K562 (cell line): ENCODE results near the gene ITPKA. TPM values are rescaled to one million over a fixed set of nuclear protein-coding genes. Genes with fewer than 3 reads are reported as not detected.

Experiments used
- ATAC-seq: fragments of 200-7000 bp; cut with Tn5 transposase; 3 replicates; pipeline ENCODE4 v1.9.1; 2020; ENCODE audit warnings: moderate library complexity
- BruUV-seq: library from RNA; stranded (reverse); fragments of 400-500 nt; replicated peaks from 2 replicates; lab custom pipeline; 2021; lab: Mats Ljungman, UMichigan
- CTCF ChIA-PET: fragments of 300-600 bp; formaldehyde crosslinking; extraction: SDS; loops from one replicate; lab custom pipeline; 2021; ENCODE audit warnings: low intra/inter-chr PET ratio; lab: Yijun Ruan, JAX
- POLR2A ChIA-PET: fragments of 300-600, 350-650 bp; sonication (Branson Sonifier 250); formaldehyde crosslinking; extraction: SDS; loops from one replicate; lab custom pipeline; 2021; ENCODE audit warnings: antibody characterized with exemption, inconsistent platforms; lab: Yijun Ruan, JAX
- DNase-seq, 4 experiments: peaks; one replicate each; pipeline versions ENCODE4 v3.0.0 to v3.0.0-alpha.2; 2011 to 2018; ENCODE audit warnings: low spot score in 3 of 4, mixed read lengths in 3 of 4; ENCODE audit errors: extremely low read depth in 1 of 4
- FAIRE-seq: peaks from 2 replicates; lab custom pipeline; 2011; peaks lifted over from hg19 to GRCh38; lab: Jason Lieb, UNC
- H2AFZ ChIP-seq: 2 replicates; pipeline ENCODE4 v1.6.0; 2011; ENCODE audit warnings: low read depth, low read length, control low read depth, inconsistent platforms
- H3K27ac ChIP-seq: fragments of 200-600 bp; 3 replicates; pipeline ENCODE4 v1.8.0; 2011; ENCODE audit warnings: low read depth, mild to moderate bottlenecking, control low read depth, inconsistent platforms, low read length, moderate library complexity, mixed read lengths; ENCODE audit errors: extremely low read depth
- H3K27me3 ChIP-seq, 2 experiments: fragments of 300-600 bp in 1 of 2; 2 replicates in 1 of 2; 3 replicates in 1 of 2; pipeline versions ENCODE4 v1.6.0 to v1.8.0; 2011; ENCODE audit warnings: inconsistent platforms in 2 of 2, low read length in 2 of 2, mild to moderate bottlenecking in 1 of 2, mixed read lengths in 1 of 2, moderate library complexity in 1 of 2; ENCODE audit not compliant: control insufficient read depth in 2 of 2, insufficient read depth in 2 of 2
- H3K36me3 ChIP-seq: fragments of 300-600 bp; 3 replicates; pipeline ENCODE4 v1.8.0; 2011; ENCODE audit warnings: mild to moderate bottlenecking, low read length, inconsistent platforms; ENCODE audit not compliant: control insufficient read depth, insufficient read depth
- H3K4me1 ChIP-seq, 2 experiments: fragments of 200-600 bp in 1 of 2; replicated peaks in 1 of 2; 2 replicates in 1 of 2; 3 replicates in 1 of 2; pipeline versions ENCODE4 v1.5.1 to v1.8.0; 2011; ENCODE audit warnings: inconsistent platforms in 2 of 2, low read length in 2 of 2, mild to moderate bottlenecking in 1 of 2, mixed read lengths in 1 of 2, moderate library complexity in 1 of 2; ENCODE audit not compliant: control insufficient read depth in 2 of 2, insufficient read depth in 2 of 2
- H3K4me2 ChIP-seq: 2 replicates; pipeline ENCODE4 v1.6.1; 2011; ENCODE audit warnings: low read length, control low read depth, inconsistent platforms, mixed read lengths; ENCODE audit not compliant: insufficient read depth
- H3K4me3 ChIP-seq: fragments of 200-600 bp; sonication (generic), shearing (Covaris generic); 2 replicates; pipeline ENCODE4 v1.5.1; 2016; ENCODE audit warnings: control low read depth, inconsistent platforms
- H3K79me2 ChIP-seq: fragments of 200-600 bp; 3 replicates; pipeline ENCODE4 v1.8.0; 2011; ENCODE audit warnings: low read length, inconsistent platforms; ENCODE audit not compliant: control insufficient read depth, insufficient read depth
- H3K9ac ChIP-seq, 2 experiments: 2 replicates each; pipeline versions ENCODE4 v1.6.0 to v1.6.1; 2011; ENCODE audit warnings: low read depth in 2 of 2, low read length in 2 of 2, control low read depth in 1 of 2, inconsistent platforms in 1 of 2, mild to moderate bottlenecking in 1 of 2, mixed read lengths in 1 of 2; ENCODE audit not compliant: insufficient read depth in 1 of 2
- H3K9me1 ChIP-seq: one replicate; pipeline ENCODE4 v1.6.0; 2011; ENCODE audit warnings: inconsistent platforms, mild to moderate bottlenecking, low read length, moderate library complexity; ENCODE audit not compliant: control insufficient read depth, insufficient read depth
- H3K9me3 ChIP-seq: replicated peaks from 2 replicates; pipeline ENCODE4 v1.5.1; 2011; ENCODE audit warnings: low read depth, low read length, inconsistent platforms; ENCODE audit not compliant: control insufficient read depth, insufficient read depth
- H4K20me1 ChIP-seq: replicated peaks from 2 replicates; pipeline ENCODE4 v1.6.1; 2011; ENCODE audit warnings: low read length, inconsistent platforms, mixed read lengths; ENCODE audit not compliant: control insufficient read depth, insufficient read depth
- POLR2H ChIP-seq: IDR thresholded peaks from 2 replicates; pipeline ENCODE4 v1.6.1; 2016; ENCODE audit warnings: missing genetic modification characterization, low read depth, mild to moderate bottlenecking, control low read depth, missing compliant biosample characterization, moderate library complexity
- TAF7 ChIP-seq: fragments of 450-650 bp; IDR thresholded peaks from 2 replicates; pipeline ENCODE4 v1.6.1; 2016; ENCODE audit warnings: missing genetic modification characterization, missing compliant biosample characterization
- in situ Hi-C: fragments of 300-500 bp; cut with MboI; formaldehyde crosslinking; loops from 4 replicates; pipeline ENCODE4 v1.15.0; 2018; ENCODE audit warnings: inconsistent platforms, mixed read lengths
- intact Hi-C: fragments of 100-400 bp; cut with micrococcal nuclease; formaldehyde crosslinking; loops from 2 replicates; pipeline ENCODE4 v1.14.2; 2022
- polyA plus RNA-seq, 8 experiments: library from polyadenylated mRNA; depleted of rRNA in 4 of 8; stranded (reverse) in 5 of 8; unstranded in 3 of 8; fragments of >200 nt; fragmentation: Nextera tagmentation in 2 of 8; fragmentation: Illumina TruSeq in 1 of 8; extraction: Ambion mirVana in 2 of 8; extraction: Trizol in 1 of 8; gene quantifications; 2 replicates each; pipeline versions ENCODE4 v1.2.1 to v1.2.3, GENCODE V29; 2011 to 2014; ENCODE audit warnings: inconsistent platforms in 1 of 8, missing spikeins in 1 of 8
- total RNA-seq, 7 experiments: library from RNA; depleted of rRNA in 6 of 7; stranded (reverse); fragments of >200 nt in 6 of 7; fragmentation: Illumina TruSeq in 2 of 7; extraction: Trizol in 2 of 7; gene quantifications; 2 replicates each; pipeline versions ENCODE4 v1.2.1 to v1.2.3, GENCODE V29; 2011 to 2021; ENCODE audit warnings: low replicate concordance in 1 of 7
- TF ChIP-seq, protein P1 (sequence below): fragments of 450-650 bp; formaldehyde crosslinking; IDR thresholded peaks from 2 replicates; pipeline ENCODE4 v1.4.0; 2020; ENCODE audit warnings: mild to moderate bottlenecking, moderate library complexity
- TF ChIP-seq, protein P2 (sequence below), 2 experiments: fragments of 450-650 bp in 1 of 2; sonication (generic) in 1 of 2; formaldehyde crosslinking in 1 of 2; IDR thresholded peaks in 1 of 2; conservative IDR thresholded peaks in 1 of 2; 2 replicates each; pipeline versions ENCODE4 v1.6.1 to v1.8.1; 2016 to 2023; ENCODE audit warnings: mild to moderate bottlenecking in 2 of 2, moderate library complexity in 2 of 2, inconsistent platforms in 1 of 2, missing genetic modification reagents in 1 of 2
- TF ChIP-seq, protein P3 (sequence below): fragments of 250-450 bp; sonication (Bioruptor Pico); IDR thresholded peaks from 2 replicates; pipeline ENCODE4 v1.5.0; 2021; ENCODE audit warnings: mild to moderate bottlenecking, moderate library complexity

Gene ITPKA
- total and polyA plus RNA-seq, 9 of the 15 experiments (the other 6 are each of a cell fraction or from before 2014, with no cell fraction given), result 0.14 to 68.4 (median 11.5) TPM

DNA sequence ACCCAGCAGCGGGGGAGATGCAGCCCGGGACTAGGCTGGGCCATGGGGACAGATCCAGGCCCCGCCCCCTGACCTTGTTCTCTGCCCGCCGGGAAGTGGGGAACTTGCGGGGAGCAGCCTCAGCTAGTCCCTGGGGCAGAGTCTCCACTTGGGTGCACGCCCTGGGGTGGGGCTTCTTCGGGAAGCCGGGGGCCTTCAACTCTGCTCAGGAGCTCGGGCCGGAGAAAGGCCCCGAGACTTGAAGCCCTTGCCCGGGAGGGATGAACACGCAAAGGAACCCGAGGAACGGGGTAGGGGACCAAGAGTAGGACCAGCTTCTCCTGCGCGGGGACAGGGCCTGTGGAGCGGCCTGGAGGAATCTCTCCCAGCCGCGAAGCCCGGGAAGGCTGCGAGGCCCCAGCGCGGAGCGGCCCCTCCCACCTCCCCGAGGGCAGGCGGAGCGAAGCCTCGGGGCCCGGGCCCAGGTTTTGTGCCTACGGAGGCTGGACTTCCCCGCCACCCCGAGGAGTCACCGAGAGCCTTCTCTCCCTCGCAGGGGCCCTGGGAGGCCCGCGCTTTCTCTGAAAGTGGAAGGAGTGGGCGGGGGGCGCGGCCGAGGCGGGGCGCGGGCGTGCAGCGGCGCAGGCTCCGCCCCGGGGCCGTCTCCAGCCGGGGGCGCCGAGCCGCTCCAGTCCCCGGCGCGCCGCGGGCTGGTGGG, at the start of gene ITPKA (continued):
- TF ChIP-seq, protein P1, sequence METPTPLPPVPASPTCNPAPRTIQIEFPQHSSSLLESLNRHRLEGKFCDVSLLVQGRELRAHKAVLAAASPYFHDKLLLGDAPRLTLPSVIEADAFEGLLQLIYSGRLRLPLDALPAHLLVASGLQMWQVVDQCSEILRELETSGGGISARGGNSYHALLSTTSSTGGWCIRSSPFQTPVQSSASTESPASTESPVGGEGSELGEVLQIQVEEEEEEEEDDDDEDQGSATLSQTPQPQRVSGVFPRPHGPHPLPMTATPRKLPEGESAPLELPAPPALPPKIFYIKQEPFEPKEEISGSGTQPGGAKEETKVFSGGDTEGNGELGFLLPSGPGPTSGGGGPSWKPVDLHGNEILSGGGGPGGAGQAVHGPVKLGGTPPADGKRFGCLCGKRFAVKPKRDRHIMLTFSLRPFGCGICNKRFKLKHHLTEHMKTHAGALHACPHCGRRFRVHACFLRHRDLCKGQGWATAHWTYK (CRISPR knock-in tag), result no peak
- TF ChIP-seq, all 486 proteins: peak for 87

DNA sequence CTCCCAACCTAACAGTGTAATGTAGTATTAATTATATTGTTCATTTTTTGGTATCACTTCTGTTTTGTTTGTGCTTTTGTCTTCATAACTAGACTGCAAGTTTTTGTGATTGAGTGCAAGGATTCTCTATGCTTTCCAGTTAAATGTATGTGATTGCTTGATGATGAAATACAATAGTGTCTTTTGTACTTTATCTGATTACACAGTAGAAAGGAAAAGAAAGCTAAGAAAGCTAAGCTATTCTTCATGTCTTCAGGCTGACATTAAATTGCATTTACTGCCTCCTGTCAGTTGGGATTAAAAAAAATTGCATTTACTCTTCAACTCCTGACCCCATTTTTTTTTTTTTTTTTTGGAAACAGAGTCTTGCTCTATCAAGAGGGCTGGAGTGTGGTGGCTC, 48.3 kb upstream of the ITPKA start:
- Histone ChIP-seq H4K20me1 (no peaks in the 10 kb centered on the region), H3K36me3 (peaks cover 41% of the 10 kb centered on the region; the same call in 2 of the 3 replicates), H3K27ac (no peak overlapping the region), H3K9me1 (no peaks in the 10 kb centered on the region), H3K4me2 (no peak overlapping the region), H2AFZ (no peak overlapping the region), H3K9ac (no peak overlapping the region), H3K27me3 (no peaks in the 10 kb centered on the region), H3K4me3 (no peak overlapping the region), H3K79me2 (no peaks in the 10 kb centered on the region; the same call in 2 of the 3 replicates), H3K4me1 (no peaks in the 10 kb centered on the region), H3K9me3 (no peaks in the 10 kb centered on the region)
- POLR2A ChIA-PET, result interaction anchor here (0.8 kb wide), 1 partner anchor 119 kb away, joined by 5 read pairs; no protein-coding TSS in a partner anchor
- DNase-seq, result no peak
- in situ Hi-C loops, result no loop called here
- BruUV-seq, result no TSS peak
- ATAC-seq, result no peak
- TF ChIP-seq TAF7 (tag) (no peak), POLR2H (tag) (no peak)
- TF ChIP-seq, protein P2, sequence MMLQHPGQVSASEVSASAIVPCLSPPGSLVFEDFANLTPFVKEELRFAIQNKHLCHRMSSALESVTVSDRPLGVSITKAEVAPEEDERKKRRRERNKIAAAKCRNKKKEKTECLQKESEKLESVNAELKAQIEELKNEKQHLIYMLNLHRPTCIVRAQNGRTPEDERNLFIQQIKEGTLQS (IDR thresholded peaks at IDR 0.05), result peak; percentile 66
- TF ChIP-seq, protein P2 (CRISPR knock-in tag; conservative IDR thresholded peaks at IDR 0.05), result no peak
- TF ChIP-seq, protein P3, sequence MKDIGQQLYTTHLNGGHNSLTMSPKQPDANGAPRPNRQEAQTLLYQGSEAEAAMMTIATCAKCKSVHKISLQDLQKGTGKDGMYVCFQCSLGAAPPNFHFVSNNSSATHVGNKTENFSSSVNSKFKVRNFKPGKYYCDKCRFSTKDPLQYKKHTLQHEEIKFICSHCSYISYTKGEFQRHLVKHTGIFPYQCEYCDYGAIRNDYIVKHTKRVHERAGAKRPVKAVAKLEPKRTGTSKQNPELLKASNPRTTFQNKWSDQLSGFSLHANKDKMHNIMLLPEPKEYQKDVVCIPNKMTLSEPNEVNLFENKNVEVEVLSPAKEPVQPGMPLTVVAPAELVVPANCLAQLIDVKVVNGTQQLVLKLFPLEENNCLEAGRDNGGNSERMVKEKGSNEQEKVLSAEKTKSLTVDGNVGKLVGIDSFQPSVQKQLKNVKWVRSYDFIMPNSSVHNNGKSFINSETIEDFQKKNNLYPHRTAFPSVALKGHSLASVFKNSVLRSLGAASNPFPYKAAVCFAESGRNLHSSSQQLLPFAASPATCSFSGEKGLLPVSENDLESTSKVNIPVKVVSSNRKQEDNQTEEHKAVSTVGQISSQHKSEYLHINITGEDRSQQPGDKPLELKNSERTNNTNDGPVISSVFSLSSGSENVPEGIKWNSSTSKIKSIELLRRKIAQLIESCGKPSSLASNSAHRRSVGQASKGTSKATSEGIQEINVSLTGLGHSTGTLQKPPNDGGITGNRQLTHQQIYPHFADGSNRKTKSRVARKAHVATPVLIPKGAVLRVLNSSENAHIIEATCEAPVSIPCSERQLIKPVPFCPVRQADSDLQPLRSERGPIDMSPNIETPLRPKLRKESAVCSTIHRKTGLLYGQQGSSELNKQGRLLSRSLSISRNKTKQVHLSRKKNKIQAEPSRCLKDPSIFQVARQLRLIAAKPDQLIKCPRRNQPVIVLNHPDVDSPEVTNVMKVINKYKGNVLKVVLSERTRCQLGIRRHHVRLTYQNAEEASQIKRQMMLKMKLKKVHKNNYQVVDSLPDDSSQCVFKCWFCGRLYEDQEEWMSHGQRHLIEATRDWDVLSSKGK (CRISPR knock-in tag), result no peak
- FAIRE-seq, result no peak
- CTCF ChIA-PET, result no interaction called here
- intact Hi-C loops, result no loop called here
